OCI-LY1 (cell line): ENCODE results near the gene PLEKHG4B.

Experiments
- CTCF ChIP-seq: fragments of 200-600 bp; sonication (generic), shearing (Covaris generic); IDR thresholded peaks from 2 replicates; pipeline ENCODE4 v1.5.1; 2017; ENCODE audit warnings: mild to moderate bottlenecking, antibody characterized with exemption, low read length, moderate library complexity, mixed read lengths
- EZH2 ChIP-seq: fragments of 200-600 bp; sonication (generic), shearing (Covaris generic); IDR thresholded peaks from 2 replicates; pipeline ENCODE4 v1.8.0; 2017; ENCODE audit warnings: borderline replicate concordance, mixed run types, mild to moderate bottlenecking, antibody characterized with exemption, low read length, moderate library complexity, mixed read lengths

DNA sequence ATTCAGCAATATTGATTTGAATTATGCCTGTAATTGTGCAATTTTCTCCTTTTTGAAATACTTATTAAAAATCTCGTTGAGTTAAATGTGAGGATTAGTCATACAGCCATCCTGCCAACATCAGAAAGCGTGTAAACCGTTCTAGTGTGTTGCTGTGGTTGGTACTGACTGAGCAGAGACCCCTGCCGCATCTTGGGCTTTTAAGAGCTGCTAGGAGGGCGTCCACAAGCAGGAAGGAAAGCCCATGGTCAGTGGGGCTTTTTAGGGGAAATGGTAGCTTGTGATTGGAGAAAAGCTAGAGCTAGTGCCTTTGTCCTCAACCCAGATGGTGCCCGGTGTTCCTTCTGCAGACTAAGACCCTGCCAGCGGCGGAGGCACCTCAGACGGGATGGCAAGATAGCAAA lies 127.5 kb downstream of the PLEKHG4B start:
- TF ChIP-seq CTCF (no peak), EZH2 (no peak)
